GM12872 (cell line): ENCODE results near the gene POMT1.

Experiments
- CTCF ChIP-seq: IDR thresholded peaks from 3 replicates; pipeline ENCODE4 v1.5.1; 2011; ENCODE audit warnings: low read depth, mild to moderate bottlenecking, low read length, moderate library complexity; ENCODE audit not compliant: insufficient read depth

Gene POMT1

GRCh38 chr9:131502781-131503625 is at the start of gene POMT1:
POMT1 (plus strand) TSS chr9:131502918; CDS start chr9:131504219, 1,301 bp downstream.
- TF ChIP-seq CTCF, result no peak

GRCh38 chr9:131454028-131454427 is 48.7 kb upstream of the POMT1 start:
- no peak for TF ChIP-seq CTCF

- no peak for TF ChIP-seq CTCF
Measured at GRCh38 chr9:131457746-131458145, 45.0 kb upstream of the POMT1 start.

- TF ChIP-seq CTCF, result no peak
Measured at GRCh38 chr9:131459056-131459455, 43.7 kb upstream of the POMT1 start.

- no peak for TF ChIP-seq CTCF
Measured at GRCh38 chr9:131461166-131461565, 41.6 kb upstream of the POMT1 start.

GRCh38 chr9:131464354-131465000 is 38.2 kb upstream of the POMT1 start:
- TF ChIP-seq CTCF, result no peak

- TF ChIP-seq CTCF, result no peak
Measured at GRCh38 chr9:131465401-131465800, 37.3 kb upstream of the POMT1 start.
